ENCODE data around the gene ABTB2. TPM values are rescaled to one million over a fixed set of nuclear protein-coding genes. Genes with fewer than 3 reads are reported as not detected.

The ABTB2 gene
- total and polyA plus RNA-seq, 2 of the 8 experiments (the other 6 are each of a cell fraction or from before 2014, with no cell fraction given), result 7.7 to 10.2 TPM

DNA sequence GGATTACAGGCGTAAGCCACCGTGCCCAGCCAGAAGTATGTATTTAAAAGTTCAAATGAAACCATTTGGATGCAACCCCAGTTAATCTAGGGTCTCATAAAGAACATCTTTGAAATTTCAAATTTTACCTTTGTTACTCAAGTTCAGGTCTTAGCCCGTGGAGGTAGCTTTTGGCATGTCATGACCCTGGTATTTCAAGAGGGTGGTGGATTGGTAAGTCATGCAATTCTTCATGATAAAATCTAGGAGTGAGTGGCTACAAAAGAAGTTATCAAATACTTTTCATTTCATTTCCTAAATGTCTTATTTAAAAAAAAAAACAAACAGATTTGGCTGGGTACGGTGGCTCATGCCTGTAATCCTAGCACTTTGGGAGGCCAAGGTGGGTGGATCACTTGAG is 80.6 kb downstream of the ABTB2 start:
- ChIA-PET POLR2A (ENCODE audit: partially characterized antibody) (interaction anchor here (0.6 kb wide), 1 partner anchor 34 kb away, joined by 3 read pairs; no protein-coding TSS in a partner anchor), CTCF (ENCODE audit: partially characterized antibody) (interaction anchor here (0.8 kb wide), 1 partner anchor 81 kb away, joined by 3 read pairs; the partner anchor contains the start of gene ABTB2)
- Histone ChIP-seq H4K8ac (ENCODE audit: extremely low read depth, insufficient read depth, low read length) (no peak overlapping the region), H2BK20ac (ENCODE audit: low read length) (no peak overlapping the region), H4K91ac (replicated peaks; ENCODE audit: insufficient read length, low read length) (no peak overlapping the region), H3K9me3 (ENCODE audit: insufficient read depth in 2 of 2, low read depth in 1 of 2, low read length in 1 of 2) (no peaks in the 10 kb centered on the region; a peak in 1 of 4 replicates), H3K18ac (ENCODE audit: extremely low read depth, low read length) (no peak overlapping the region), H2AFZ (ENCODE audit: low read length) (no peak overlapping the region), H4K20me1 (replicated peaks in 1 of 2; ENCODE audit: control insufficient read depth in 1 of 2, insufficient read depth in 2 of 2, low read length in 2 of 2) (peaks cover 0 to 2% of the 10 kb centered on the region in 2 experiments), H3K4me2 (ENCODE audit: insufficient read depth in 1 of 2, low read depth in 2 of 2, low read length in 2 of 2) (no peak overlapping the region), H3K27me3 (replicated peaks in 1 of 4; ENCODE audit: control insufficient read depth in 3 of 4, extremely low read depth in 1 of 4, insufficient read depth in 3 of 4, low read length in 3 of 4) (no peaks in the 10 kb centered on the region), H3K4me3 (ENCODE audit: extremely low read depth in 1 of 4, insufficient read depth in 2 of 4, low read depth in 3 of 4, low read length in 4 of 4) (no peak overlapping the region), H3K79me2 (ENCODE audit: control insufficient read depth in 1 of 2, insufficient read depth in 2 of 2, low read length in 2 of 2) (no peaks in the 10 kb centered on the region), H3K23ac (ENCODE audit: insufficient read length) (no peak overlapping the region), H2BK12ac (ENCODE audit: low read depth, low read length) (no peak overlapping the region), H2BK120ac (replicated peaks; ENCODE audit: low read depth, low read length) (no peak overlapping the region), H4K5ac (ENCODE audit: insufficient read length, low read depth, low read length) (no peak overlapping the region), H3K27ac (ENCODE audit: low read depth, low read length) (no peak overlapping the region), H3K79me1 (ENCODE audit: low read depth, low read length) (no peaks in the 10 kb centered on the region), H3K36me3 (ENCODE audit: control insufficient read depth in 2 of 4, insufficient read depth in 4 of 4, low read length in 3 of 4) (no peaks in the 10 kb centered on the region), H3K56ac (replicated peaks; ENCODE audit: insufficient read length, low read depth, low read length) (no peak overlapping the region), H2AK5ac (ENCODE audit: low read depth, low read length) (no peak overlapping the region), H3K4ac (replicated peaks; ENCODE audit: insufficient read length, low read depth, low read length) (no peak overlapping the region), H3K9ac (replicated peaks in 1 of 4; ENCODE audit: extremely low read depth in 1 of 4, low read depth in 3 of 4, low read length in 3 of 4) (no peak overlapping the region), H3K4me1 (replicated peaks in 1 of 4; ENCODE audit: control insufficient read depth in 3 of 4, insufficient read depth in 4 of 4, low read length in 3 of 4) (peaks cover 0 to 3% (median 1%) of the 10 kb centered on the region in 4 experiments; a peak in 1 of 7 replicates), H2BK15ac (ENCODE audit: low read length) (no peak overlapping the region), H3K14ac (ENCODE audit: insufficient read length) (no peak overlapping the region), H2BK5ac (ENCODE audit: low read depth, low read length) (no peak overlapping the region), H3K23me2 (ENCODE audit: low read depth, low read length) (no peaks in the 10 kb centered on the region)
- 96% methylated on average over 4 of the region's 4 CpGs; no CpG with 5 or more reads in 1 of the 2 experiments for WGBS, 2 experiments (ENCODE audit: extremely low coverage in 1 of 2, insufficient coverage in 1 of 2, insufficient read length in 1 of 2, insufficient replicate concordance in 2 of 2, low coverage in 1 of 2, low lambda C conversion rate in 2 of 2, missing lambda C conversion rate in 1 of 2)
- TF ChIP-seq CEBPB (IDR thresholded peaks at IDR 0.05; ENCODE audit: low read depth, low read length) (no peak), MAX (IDR thresholded peaks at IDR 0.05) (no peak)
- no peak for DNase-seq (ENCODE audit: low read depth in 1 of 2, low spot score in 2 of 2)
- FAIRE-seq, result no peak
